ENCODE measurements around the gene PTBP1.

GRCh38 chr19:797528-798414, 519 bp downstream of the PTBP1 start:
- TF ChIP-seq CTCF (IDR thresholded peaks at IDR 0.05; ENCODE audit: low read length) (no peak), EZH2 (IDR thresholded peaks at IDR 0.05; ENCODE audit: borderline replicate concordance, low read length) (no peak)
